CD1c-positive myeloid dendritic cell (primary cell): ENCODE measurements around the gene ATP5F1A.
A peak's percentile ranks its signal among the peaks of the same experiment; 100 is the strongest.

Source experiments
- DNase-seq: peaks from one replicate; pipeline ENCODE4 v3.0.0-alpha.2; 2016; ENCODE audit errors: extremely low spot score

ATP5F1A gene

GRCh38 chr18:46073474-46074331 is 24.4 kb downstream of the ATP5F1A start:
- peak; percentile 86 for DNase-seq

- DNase-seq: no peak
Observed at GRCh38 chr18:46072959-46073358, 25.1 kb downstream of the ATP5F1A start.

- DNase-seq: no peak
Observed at GRCh38 chr18:46072376-46072867, 25.7 kb downstream of the ATP5F1A start.

- peak; percentile 78 for DNase-seq
Observed at GRCh38 chr18:46071653-46072375, 26.3 kb downstream of the ATP5F1A start, which contains the start of gene PSTPIP2. Gene PSTPIP2 (minus strand): TSS chr18:46072260. CDS start chr18:46072188, 72 bp downstream.

GRCh38 chr18:46070815-46071652 is 27.1 kb downstream of the ATP5F1A start:
- DNase-seq: peak; percentile 73

GRCh38 chr18:46070232-46070631 is 27.9 kb downstream of the ATP5F1A start:
- DNase-seq: no peak

- DNase-seq: peak; percentile 13
Observed at GRCh38 chr18:46069524-46069923, 28.6 kb downstream of the ATP5F1A start.

GRCh38 chr18:46068763-46069162 is 29.3 kb downstream of the ATP5F1A start:
- no peak for DNase-seq

GRCh38 chr18:46067438-46068007 is 30.6 kb downstream of the ATP5F1A start:
- no peak for DNase-seq

- no peak for DNase-seq
Observed at GRCh38 chr18:46062781-46063180, 35.3 kb downstream of the ATP5F1A start.

GRCh38 chr18:46061796-46062195 is 36.3 kb downstream of the ATP5F1A start:
- DNase-seq: no peak

- no peak for DNase-seq
Observed at GRCh38 chr18:46061387-46061786, 36.7 kb downstream of the ATP5F1A start.

- peak; percentile 38 for DNase-seq
Observed at GRCh38 chr18:46060359-46060841, 37.7 kb downstream of the ATP5F1A start.

GRCh38 chr18:46055838-46056230 is 42.3 kb downstream of the ATP5F1A start:
- no peak for DNase-seq

GRCh38 chr18:46054956-46055837 is 42.9 kb downstream of the ATP5F1A start:
- DNase-seq: peak; percentile 44

GRCh38 chr18:46053368-46054095 is 44.6 kb downstream of the ATP5F1A start:
- no peak for DNase-seq

GRCh38 chr18:46051731-46052461 is 46.2 kb downstream of the ATP5F1A start:
- DNase-seq: peak; percentile 71

GRCh38 chr18:46050268-46050667 is 47.8 kb downstream of the ATP5F1A start:
- no peak for DNase-seq

- no peak for DNase-seq
Observed at GRCh38 chr18:46048641-46049040, 49.5 kb downstream of the ATP5F1A start.
